ENCODE measurements around the gene SYTL5. TPM values are rescaled to one million over a fixed set of nuclear protein-coding genes. Genes with fewer than 3 reads are reported as not detected.
A peak's percentile ranks its signal among the peaks of the same experiment; 100 is the strongest.

Gene SYTL5
- total RNA-seq, 1 experiment from 2014 or later, result 0.47 TPM

GRCh38 chrX:38172596-38172995 is 166.2 kb downstream of the SYTL5 start:
- H3K4me1 Mint-ChIP-seq (ENCODE audit: low read depth, unreplicated experiment), result no peaks in the 10 kb centered on the region
- H3K36me3 Mint-ChIP-seq (ENCODE audit: insufficient read depth, unreplicated experiment), result no peaks in the 10 kb centered on the region
- no TSS peak for BruUV-seq (replicated peaks)
- intact Hi-C loops (cut with micrococcal nuclease; ENCODE audit: unreplicated experiment), result loop anchor here (10.0 kb wide), 1 partner anchor 348 kb away; no protein-coding TSS in a partner anchor
- H3K27me3 Mint-ChIP-seq (ENCODE audit: unreplicated experiment), result no peaks in the 10 kb centered on the region
- H3K4me3 Mint-ChIP-seq (ENCODE audit: low read depth, unreplicated experiment), result no peak overlapping the region
- H3K9me3 Mint-ChIP-seq (ENCODE audit: low read depth, unreplicated experiment), result no peaks in the 10 kb centered on the region
- no peak for TF ChIP-seq CTCF (IDR thresholded peaks at IDR 0.05; ENCODE audit: unreplicated experiment)
- H3K27ac Mint-ChIP-seq (ENCODE audit: unreplicated experiment), result no peak overlapping the region
- no peak for DNase-seq
- CTCF ChIA-PET, result interaction anchor here (0.7 kb wide), 1 partner anchor 19 kb away, joined by 3 read pairs; no protein-coding TSS in a partner anchor

GRCh38 chrX:38175139-38175538 is 168.8 kb downstream of the SYTL5 start:
- H3K36me3 Mint-ChIP-seq (ENCODE audit: insufficient read depth, unreplicated experiment), result no peaks in the 10 kb centered on the region

GRCh38 chrX:38178396-38178795 is 172.0 kb downstream of the SYTL5 start:
- Mint-ChIP-seq H3K4me3 (ENCODE audit: low read depth, unreplicated experiment) (no peak overlapping the region), H3K9me3 (ENCODE audit: low read depth, unreplicated experiment) (no peaks in the 10 kb centered on the region), H3K4me1 (ENCODE audit: low read depth, unreplicated experiment) (no peaks in the 10 kb centered on the region), H3K27me3 (ENCODE audit: unreplicated experiment) (peaks cover 10% of the 10 kb centered on the region), H3K36me3 (ENCODE audit: insufficient read depth, unreplicated experiment) (no peaks in the 10 kb centered on the region), H3K27ac (ENCODE audit: unreplicated experiment) (no peak overlapping the region)
- CTCF ChIA-PET, result interaction anchor here (0.6 kb wide), 1 partner anchor 880 kb away, joined by 3 read pairs; no protein-coding TSS in a partner anchor
- BruUV-seq (replicated peaks), result no TSS peak
- no peak for TF ChIP-seq CTCF (IDR thresholded peaks at IDR 0.05; ENCODE audit: unreplicated experiment)
- intact Hi-C loops (cut with micrococcal nuclease; ENCODE audit: unreplicated experiment), result loop anchor here (10.0 kb wide), 1 partner anchor 354 kb away; no protein-coding TSS in a partner anchor
- no peak for DNase-seq

More at GRCh38 chrX:38175139-38175538, 168.8 kb downstream of the SYTL5 start:
- Mint-ChIP-seq H3K27ac (ENCODE audit: unreplicated experiment) (no peak overlapping the region), H3K4me3 (ENCODE audit: low read depth, unreplicated experiment) (no peak overlapping the region), H3K27me3 (ENCODE audit: unreplicated experiment) (peaks cover 4% of the 10 kb centered on the region), H3K9me3 (ENCODE audit: low read depth, unreplicated experiment) (no peaks in the 10 kb centered on the region), H3K4me1 (ENCODE audit: low read depth, unreplicated experiment) (no peaks in the 10 kb centered on the region)
- intact Hi-C loops (cut with micrococcal nuclease; ENCODE audit: unreplicated experiment), result loop anchor here (1.0 to 10.0 kb wide), 3 partner anchors 248 to 430 kb away; no protein-coding TSS in a partner anchor
- TF ChIP-seq CTCF (IDR thresholded peaks at IDR 0.05; ENCODE audit: unreplicated experiment), result peak; percentile 39
- BruUV-seq (replicated peaks), result no TSS peak
- CTCF ChIA-PET, result interaction anchor here (1.0 kb wide), 1 partner anchor 249 kb away, joined by 3 read pairs; no protein-coding TSS in a partner anchor
- peak; percentile 56 for DNase-seq

Small RNA genes within 50 kb of the gene (microRNA-seq; reads per million reads assigned to microRNA genes)
- gene MIR548AJ2, result not detected

Other genes starting within 250 kb of the SYTL5 start
- gene CYBB, start 226.5 kb upstream of the SYTL5 start, total RNA-seq (2022), result 1.8 and 2.1 TPM in 2 replicates
- gene DYNLT3, start 159.0 kb upstream of the SYTL5 start, total RNA-seq (2022), result 28.0 and 31.3 TPM in 2 replicates
- gene SRPX, start 214.3 kb downstream of the SYTL5 start, total RNA-seq (2022), result 0.78 and 1.2 TPM in 2 replicates

Data from Calu3 (cell line).